HG03196 (cell line): ENCODE results near the gene OR2G6.
"Not testable (repeated sequence)": the region's sequence is repeated elsewhere in the genome, so short reads cannot be mapped to it uniquely, and the experiment has no call there.

Experiments used
- ATAC-seq: cut with Tn5 transposase; IDR thresholded peaks from one replicate; pipeline ENCODE4 v1.9.1; 2021; ENCODE audit not compliant: unreplicated experiment

Gene OR2G6

DNA sequence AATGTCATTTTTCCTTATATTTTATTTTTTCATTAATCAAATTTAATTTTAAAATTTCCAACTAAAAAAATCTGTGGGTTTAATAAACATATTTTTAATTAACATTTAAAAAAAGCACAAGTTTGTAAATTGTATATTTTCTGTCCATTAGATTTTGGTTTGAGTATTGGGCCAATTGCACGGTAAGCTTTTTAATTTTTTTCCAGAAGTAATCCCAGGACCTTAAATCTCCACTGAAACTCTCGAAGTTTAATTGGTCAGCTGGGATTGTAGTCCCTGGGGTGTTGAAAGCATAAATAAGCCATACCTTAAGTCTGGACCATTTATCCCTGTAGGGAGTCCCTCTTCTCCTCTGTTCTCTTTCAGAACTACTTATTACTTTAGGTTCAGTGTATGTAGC is at the start of gene OR2G6:
OR2G6 (plus strand) TSS at position 301 of the 400 bp plus-strand sequence. CDS start 13,574 bp downstream, outside the sequence.
- not testable (repeated sequence) for ATAC-seq

DNA sequence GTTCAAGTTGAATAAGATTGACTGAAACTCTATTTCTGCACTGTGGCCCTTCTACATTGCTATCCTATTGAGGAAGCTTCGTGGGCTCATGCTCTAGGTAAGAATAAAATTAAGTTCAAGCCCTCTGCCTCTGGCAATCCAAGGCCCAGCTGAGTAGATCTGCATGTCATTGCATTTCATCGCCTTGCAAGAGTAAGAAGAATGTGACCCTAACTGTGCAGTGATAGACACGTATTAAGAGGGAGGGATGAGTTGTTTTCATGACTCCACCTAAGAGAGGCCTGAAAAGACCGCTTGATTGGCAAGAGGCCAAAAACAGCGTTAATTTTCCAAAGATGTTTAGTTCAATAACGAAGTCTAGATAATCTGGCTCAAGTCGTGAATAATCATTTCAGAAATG is 48.8 kb upstream of the OR2G6 start:
- not testable (repeated sequence) for ATAC-seq

DNA sequence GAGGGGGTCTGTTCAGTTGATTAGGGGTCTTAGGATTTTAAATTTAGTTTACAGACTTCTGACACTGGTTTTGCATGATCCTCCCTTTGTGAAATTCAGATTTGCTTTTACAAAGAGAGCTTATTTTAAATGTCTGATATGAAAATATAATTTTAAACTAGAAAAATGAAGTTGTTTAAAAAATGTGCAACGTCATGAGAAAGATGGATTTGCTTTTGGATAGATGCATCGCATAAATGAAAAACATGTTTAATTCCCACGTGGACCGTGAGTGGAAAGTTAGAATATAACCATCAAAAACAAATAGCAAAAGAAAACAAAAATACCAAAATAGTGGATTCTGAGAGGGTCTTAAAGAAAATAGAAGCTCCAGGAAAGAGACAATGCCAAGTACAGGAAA is 36.7 kb upstream of the OR2G6 start:
- ATAC-seq: no peak

DNA sequence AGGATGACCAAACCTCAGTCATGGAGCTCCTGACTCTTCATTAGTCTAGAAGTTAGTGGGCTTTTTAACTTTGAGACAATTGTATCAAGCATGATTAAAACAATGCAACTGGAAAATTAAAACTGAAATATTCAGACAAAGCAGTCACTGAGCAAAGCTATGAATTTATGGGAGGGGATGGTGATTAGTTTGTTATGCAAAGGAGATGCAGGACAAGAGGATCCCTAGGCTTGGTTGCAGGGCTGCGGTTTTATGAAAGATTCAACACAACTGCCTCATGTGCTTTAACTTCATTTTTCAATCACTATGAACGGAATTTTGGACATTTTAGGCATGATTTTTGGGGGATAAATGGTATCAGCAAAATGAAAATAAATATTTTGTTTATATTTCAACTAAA is 35.8 kb upstream of the OR2G6 start:
- ATAC-seq: not testable (repeated sequence)

DNA sequence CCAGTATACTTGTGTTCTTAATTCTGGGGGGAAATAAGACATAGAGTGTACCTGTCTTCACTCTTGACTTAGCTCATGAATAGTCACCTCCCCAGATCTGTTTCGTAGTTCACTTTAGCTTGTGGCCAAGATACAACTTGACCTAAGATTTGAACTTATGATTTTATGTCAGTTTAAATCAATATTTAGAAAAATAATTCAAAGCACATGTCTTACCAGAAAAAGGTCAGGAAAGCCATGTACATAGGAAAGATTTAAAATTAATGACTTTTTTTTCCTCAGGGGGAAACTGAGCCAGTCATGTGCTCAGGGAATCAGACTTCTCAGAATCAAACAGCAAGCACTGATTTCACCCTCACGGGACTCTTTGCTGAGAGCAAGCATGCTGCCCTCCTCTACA is 34.8 kb upstream of the OR2G6 start, which contains the start of gene OR2T3:
OR2T3 (plus strand) TSS at position 301 of the 400 bp plus-strand sequence; CDS start at position 301, 0 bp downstream.
- not testable (repeated sequence) for ATAC-seq

DNA sequence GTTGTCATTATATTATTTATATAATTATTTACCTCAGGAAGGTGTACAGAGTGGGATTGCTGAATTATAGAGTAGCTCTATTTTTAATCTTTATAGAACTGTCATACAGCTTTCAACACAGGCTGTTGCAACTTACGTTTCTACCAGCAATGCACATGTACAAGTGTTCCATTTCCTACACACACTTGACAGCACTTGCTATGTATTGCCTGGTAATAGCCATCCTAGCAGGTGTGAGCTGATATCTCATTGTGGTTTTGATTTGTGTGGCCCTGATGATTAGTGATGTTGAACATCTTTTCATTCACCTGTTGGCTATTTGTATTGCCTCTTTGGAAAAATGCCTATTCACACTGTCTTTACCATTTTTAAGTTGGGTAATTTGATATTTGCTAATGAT is 32.2 kb upstream of the OR2G6 start:
- not testable (repeated sequence) for ATAC-seq

DNA sequence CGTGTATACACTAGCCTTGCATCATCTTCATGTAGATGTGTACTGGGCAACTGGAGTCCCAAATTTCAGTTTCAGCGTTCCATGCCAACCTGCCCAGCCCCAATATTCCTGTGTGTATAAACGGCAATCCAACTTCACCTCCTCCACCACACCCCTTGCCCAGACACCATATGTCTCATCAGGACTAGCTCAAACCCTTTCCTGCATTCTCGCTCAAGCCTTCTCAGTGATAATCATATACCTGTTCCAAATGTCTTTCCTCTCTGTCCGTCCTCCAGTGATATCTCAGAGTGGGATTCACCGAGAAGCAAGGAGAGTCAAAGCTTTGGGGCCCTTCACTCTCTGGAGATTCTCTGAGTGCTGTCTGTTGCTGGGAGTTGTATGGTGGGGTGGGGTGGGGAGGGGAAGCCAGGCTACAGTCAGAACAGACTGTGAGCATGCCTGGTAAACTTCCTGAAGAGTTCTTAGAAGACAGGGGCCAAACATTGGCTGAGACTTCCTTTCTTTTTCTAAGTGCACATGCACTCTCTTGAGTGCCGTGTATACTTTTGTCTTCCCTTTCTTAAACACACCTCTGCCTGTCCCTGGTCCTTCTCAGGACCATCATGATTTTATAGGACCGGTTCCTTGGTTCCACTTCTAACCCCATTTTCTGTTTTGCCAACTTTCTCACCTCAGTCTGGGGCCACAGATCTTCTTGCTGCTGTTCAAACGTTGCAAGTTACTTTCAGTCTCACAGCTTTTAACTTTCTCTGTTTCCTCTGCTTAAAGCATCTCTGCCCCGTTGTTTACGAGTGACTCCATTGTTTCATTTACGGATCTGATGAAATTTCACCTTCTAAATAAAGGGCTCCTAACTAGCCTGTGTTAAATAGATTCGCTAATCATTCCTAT is 25.9 kb upstream of the OR2G6 start:
- ATAC-seq: peak; percentile 92

DNA sequence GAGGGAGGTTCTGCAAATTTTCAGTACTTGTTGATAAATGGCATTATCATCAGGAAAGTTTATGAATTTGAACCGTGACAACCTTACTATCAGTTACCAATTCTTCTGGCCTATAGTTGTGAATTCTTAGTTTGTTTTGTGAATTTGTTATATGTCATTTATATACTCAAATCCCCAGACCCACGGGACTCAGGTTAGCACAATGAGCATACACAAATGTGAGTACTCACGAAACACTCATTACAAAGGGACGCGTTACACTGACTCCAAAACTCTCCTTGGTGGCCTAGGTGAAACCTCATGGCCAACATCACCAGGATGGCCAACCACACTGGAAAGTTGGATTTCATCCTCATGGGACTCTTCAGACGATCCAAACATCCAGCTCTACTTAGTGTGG is 19.6 kb upstream of the OR2G6 start, which contains the start of gene OR2T5:
OR2T5 (plus strand) TSS at position 301 of the 400 bp plus-strand sequence; CDS start at position 301, 0 bp downstream.
- not testable (repeated sequence) for ATAC-seq

DNA sequence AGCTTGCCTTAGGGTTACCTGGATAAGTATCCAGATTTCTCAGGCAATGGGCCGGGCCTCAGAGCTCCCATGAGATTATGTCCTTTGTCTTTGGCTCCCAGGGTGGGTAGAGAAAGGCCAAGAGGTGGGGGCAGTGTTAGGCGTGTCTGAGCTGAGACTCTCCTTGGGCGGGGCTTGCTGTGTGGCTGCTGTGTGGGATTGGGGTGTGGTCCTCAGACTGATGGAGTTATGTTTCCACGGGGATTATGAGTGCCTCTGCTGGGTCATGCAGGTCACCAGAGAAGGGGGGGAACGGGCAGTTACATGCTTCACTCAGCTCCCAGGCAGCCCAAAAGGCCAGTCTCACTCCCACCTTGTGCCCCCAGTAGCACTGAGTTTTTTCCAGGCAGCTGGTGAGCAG is 11.2 kb upstream of the OR2G6 start:
- not testable (repeated sequence) for ATAC-seq

DNA sequence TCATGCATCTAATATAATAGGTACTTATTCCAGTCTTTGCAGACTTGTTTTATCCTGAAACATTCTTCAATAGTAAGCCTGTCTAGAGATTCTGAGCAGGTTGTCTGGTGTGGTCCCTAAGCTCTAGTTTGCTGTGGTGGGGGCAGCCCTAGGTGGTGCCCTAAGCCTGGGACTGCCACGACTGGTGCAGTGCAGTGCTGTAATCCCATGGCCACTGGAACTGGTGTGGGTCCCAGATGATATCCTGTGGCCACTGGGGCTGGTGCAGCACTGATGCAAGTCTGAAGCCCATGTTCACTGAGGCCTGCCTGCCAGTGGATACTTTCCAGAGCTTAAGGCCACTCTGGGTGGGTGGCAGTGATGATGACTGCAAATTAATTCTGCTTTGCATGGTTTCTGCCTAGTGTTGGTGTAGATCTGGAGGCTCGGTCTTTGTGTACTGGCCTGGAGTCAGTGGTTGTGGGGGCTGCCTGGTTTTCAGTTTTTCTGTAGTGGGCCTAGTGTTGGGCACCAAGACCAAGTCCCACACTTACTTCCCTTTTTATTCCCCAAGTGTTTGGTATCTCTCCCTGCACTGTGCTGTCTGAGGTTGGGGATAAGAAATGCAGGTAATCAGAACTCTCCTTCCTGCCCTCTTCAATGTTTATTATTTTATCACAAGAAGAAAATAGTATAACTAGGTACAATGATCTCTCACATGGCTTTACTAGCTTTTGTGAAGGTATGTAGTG is 7.4 kb upstream of the OR2G6 start:
- not testable (repeated sequence) for ATAC-seq

DNA sequence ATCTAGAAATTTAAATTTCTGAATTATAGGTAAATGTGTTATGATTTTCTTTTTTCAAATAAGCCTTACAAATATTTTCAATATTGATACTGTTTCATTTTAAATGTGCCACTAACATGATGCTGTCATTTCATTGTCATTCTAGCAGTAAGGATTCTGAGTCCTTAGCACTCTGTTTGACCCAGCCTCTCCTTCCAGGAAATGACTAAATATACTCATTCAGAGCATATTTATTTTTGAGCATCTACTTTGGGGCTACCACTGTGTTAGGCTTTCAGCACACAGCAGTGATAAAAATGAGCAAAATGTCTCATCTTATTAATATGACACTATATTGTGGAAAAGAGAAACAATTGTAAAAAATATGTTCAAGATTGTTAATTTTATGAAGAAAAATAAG is 2.3 kb downstream of the OR2G6 start:
- not testable (repeated sequence) for ATAC-seq

DNA sequence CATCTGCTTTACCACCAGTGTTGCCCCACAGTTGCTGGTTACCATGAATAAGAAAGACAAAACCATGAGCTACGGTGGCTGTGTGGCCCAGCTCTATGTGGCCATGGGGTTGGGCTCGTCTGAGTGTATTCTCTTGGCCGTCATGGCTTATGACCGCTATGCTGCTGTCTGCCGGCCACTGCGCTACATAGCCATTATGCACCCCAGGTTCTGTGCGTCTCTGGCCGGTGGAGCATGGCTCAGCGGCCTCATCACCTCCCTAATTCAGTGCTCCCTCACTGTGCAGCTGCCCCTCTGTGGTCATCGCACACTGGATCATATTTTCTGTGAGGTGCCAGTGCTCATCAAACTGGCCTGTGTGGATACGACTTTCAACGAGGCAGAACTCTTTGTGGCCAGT is 14.0 kb downstream of the OR2G6 start:
- ATAC-seq: no peak

DNA sequence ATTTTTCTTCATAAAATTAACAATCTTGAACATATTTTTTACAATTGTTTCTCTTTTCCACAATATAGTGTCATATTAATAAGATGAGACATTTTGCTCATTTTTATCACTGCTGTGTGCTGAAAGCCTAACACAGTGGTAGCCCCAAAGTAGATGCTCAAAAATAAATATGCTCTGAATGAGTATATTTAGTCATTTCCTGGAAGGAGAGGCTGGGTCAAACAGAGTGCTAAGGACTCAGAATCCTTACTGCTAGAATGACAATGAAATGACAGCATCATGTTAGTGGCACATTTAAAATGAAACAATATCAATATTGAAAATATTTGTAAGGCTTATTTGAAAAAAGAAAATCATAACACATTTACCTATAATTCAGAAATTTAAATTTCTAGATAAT is 29.6 kb downstream of the OR2G6 start:
- not testable (repeated sequence) for ATAC-seq

DNA sequence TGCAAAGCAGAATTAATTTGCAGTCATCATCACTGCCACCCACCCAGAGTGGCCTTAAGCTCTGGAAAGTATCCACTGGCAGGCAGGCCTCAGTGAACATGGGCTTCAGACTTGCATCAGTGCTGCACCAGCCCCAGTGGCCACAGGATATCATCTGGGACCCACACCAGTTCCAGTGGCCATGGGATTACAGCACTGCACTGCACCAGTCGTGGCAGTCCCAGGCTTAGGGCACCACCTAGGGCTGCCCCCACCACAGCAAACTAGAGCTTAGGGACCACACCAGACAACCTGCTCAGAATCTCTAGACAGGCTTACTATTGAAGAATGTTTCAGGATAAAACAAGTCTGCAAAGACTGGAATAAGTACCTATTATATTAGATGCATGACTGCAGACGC is 39.5 kb downstream of the OR2G6 start:
- not testable (repeated sequence) for ATAC-seq

DNA sequence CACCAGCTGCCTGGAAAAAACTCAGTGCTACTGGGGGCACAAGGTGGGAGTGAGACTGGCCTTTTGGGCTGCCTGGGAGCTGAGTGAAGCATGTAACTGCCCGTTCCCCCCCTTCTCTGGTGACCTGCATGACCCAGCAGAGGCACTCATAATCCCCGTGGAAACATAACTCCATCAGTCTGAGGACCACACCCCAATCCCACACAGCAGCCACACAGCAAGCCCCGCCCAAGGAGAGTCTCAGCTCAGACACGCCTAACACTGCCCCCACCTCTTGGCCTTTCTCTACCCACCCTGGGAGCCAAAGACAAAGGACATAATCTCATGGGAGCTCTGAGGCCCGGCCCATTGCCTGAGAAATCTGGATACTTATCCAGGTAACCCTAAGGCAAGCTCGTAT is 43.2 kb downstream of the OR2G6 start:
- not testable (repeated sequence) for ATAC-seq

DNA sequence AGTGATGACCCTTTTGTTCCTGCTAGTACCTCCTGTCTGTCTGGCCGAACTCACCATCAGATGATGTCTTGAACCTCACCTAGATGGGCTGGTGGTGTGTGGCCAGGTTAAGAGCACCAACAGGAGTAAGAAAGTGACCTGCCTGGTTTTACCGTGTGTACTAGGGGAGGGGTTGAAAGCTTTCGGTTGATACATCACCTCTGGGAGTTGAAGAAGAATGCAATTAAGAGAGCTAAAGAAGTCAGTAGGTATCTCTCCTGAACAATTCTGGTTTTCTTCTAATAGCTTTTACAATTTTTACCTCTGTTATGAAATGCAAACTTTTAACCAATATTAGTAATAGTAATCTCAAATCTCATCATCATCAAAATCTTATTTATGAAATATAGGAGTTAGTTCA is 54.8 kb downstream of the OR2G6 start, which contains the start of gene OR2T29:
OR2T29 (minus strand) TSS at position 101 of the 400 bp plus-strand sequence. CDS start 3,281 bp downstream, outside the sequence.
- ATAC-seq: not testable (repeated sequence)

DNA sequence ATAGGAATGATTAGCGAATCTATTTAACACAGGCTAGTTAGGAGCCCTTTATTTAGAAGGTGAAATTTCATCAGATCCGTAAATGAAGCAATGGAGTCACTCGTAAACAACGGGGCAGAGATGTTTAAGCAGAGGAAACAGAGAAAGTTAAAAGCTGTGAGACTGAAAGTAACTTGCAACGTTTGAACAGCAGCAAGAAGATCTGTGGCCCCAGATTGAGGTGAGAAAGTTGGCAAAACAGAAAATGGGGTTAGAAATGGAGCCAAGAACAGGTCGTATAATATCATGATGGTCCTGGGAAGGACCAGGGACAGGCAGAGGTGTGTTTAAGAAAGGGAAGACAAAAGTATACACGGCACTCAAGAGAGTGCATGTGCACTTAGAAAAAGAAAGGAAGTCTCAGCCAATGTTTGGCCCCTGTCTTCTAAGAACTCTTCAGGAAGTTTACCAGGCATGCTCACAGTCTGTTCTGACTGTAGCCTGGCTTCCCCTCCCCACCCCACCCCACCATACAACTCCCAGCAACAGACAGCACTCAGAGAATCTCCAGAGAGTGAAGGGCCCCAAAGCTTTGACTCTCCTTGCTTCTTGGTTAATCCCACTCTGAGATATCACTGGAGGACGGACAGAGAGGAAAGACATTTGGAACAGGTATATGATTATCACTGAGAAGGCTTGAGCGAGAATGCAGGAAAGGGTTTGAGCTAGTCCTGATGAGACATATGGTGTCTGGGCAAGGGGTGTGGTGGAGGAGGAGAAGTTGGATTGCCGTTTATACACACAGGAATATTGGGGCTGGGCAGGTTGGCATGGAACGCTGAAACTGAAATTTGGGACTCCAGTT is 57.9 kb downstream of the OR2G6 start:
- peak; percentile 47 for ATAC-seq

DNA sequence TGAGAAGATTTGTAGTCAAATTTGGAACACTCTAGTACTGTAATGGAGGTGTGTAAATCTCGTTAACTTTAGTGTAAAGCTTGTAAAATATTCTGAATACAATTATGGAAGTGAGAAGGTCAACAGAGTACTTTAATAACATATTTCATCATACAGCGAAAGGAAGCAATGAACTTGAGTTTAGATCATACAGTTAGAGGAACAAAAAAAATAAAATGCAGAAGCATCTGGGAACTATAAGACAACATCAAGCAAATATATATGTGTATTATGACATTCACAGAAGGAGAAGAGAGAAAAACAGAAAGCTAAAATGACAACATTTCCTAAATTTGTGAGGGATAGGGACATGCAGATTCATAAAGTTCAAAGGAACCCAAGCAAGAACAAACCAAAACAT is 61.2 kb downstream of the OR2G6 start:
- not testable (repeated sequence) for ATAC-seq

DNA sequence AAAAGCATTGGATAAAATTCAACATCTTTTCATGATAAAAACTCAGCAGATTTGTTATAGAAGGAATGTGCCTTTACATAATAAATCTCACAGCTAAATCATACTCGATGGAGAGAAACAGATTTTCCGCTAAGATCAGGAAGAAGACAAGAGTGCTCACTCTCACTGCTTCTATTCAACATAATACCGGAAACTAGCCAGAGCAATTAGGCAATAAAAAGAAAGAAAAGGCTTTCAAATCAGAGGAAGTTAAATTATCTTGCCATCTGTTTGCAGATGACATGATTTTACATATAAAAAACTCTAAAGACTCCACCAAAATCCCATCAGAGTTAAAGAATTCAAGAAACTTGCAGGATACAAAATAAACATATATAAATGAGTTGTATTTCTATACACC is 62.9 kb downstream of the OR2G6 start:
- not testable (repeated sequence) for ATAC-seq

DNA sequence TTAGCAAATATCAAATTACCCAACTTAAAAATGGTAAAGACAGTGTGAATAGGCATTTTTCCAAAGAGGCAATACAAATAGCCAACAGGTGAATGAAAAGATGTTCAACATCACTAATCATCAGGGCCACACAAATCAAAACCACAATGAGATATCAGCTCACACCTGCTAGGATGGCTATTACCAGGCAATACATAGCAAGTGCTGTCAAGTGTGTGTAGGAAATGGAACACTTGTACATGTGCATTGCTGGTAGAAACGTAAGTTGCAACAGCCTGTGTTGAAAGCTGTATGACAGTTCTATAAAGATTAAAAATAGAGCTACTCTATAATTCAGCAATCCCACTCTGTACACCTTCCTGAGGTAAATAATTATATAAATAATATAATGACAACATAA is 64.2 kb downstream of the OR2G6 start:
- not testable (repeated sequence) for ATAC-seq

DNA sequence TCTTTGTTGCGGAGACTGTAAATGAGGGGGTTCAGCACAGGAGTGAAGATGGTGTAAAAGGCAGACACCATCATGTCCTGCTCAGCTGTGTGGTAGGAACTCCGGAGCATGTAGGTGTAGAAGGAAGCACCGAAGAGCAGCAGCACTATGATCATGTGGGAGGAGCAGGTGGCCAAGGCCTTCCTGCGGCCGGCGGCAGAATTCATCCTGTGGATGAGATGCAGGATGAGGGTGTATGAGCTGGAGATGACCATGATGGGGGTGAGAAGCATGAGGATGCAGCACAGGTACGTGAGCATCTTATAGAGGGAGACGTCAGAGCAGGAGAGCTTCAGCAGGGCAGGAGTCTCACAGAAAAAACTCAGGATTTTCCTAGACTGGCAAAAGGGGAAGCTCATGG is 66.0 kb downstream of the OR2G6 start:
- not testable (repeated sequence) for ATAC-seq
